ENCODE data around the gene GPC3.

GRCh38 chrX:133881007-133881406 is 104.4 kb downstream of the GPC3 start:
- TF ChIP-seq CTCF (IDR thresholded peaks at IDR 0.05) (no peak), POLR2AphosphoS5 (IDR thresholded peaks at IDR 0.05) (no peak), POLR2A (IDR thresholded peaks at IDR 0.05; ENCODE audit: low read depth) (no peak), EP300 (IDR thresholded peaks at IDR 0.05) (no peak)

Data from esophagus muscularis mucosa (tissue), 4 donors.